ENCODE data around the gene ARHGEF19.

The ARHGEF19 gene

DNA sequence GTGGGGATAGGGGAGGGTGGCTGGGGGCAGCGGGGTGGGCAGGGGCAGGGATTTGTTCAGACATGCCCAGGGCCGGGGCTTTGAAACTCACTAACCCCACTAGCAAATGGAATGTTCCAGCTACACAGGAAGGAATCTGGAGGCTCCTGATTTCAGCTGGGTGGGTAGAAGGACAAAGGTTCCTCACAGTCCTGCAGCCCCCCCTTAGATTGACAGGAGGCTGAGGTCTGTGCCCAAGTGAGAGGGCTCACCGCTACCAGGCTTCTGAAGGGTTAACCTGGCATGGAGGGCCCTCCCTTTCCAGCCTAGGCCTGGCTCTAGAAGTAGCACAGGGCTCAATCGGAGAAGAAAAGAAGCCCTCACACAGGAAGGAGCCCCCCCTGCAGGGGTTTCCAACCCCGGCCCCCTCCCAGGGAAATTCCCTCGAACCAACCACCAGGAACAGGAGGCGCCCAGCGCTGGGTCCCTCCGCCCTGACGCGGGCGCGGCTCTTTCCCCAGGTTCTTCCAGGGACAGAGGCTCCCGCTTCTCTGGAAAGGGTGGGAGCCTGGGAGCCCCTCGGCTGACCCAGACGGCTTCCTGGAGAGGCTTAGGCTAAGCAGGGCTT, 59.9 kb downstream of the ARHGEF19 start:
- in situ Hi-C loops (cut with MboI; ENCODE audit: low sequenced_read_pairs) = no loop called here

DNA sequence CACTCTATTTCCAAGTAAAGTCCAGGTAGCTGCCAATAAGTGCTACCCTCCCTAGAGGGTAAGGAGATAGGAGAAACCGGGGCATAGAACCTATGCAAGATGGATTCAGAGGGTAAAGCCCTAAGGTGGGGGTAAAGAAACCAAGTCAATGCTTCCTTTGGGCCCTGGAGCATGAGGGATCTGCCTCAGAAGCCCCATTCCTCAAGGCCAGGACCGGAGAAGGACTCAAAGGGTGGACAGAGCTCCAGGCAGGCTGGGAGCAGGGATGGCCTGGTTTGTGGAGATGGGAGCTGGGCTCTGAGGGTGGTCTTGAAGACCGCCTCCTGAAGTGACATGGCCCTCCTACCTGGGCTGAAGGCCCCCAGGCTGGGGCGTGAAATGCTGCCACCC, 60.5 kb downstream of the ARHGEF19 start:
- in situ Hi-C loops (cut with MboI; ENCODE audit: low sequenced_read_pairs) = no loop called here

DNA sequence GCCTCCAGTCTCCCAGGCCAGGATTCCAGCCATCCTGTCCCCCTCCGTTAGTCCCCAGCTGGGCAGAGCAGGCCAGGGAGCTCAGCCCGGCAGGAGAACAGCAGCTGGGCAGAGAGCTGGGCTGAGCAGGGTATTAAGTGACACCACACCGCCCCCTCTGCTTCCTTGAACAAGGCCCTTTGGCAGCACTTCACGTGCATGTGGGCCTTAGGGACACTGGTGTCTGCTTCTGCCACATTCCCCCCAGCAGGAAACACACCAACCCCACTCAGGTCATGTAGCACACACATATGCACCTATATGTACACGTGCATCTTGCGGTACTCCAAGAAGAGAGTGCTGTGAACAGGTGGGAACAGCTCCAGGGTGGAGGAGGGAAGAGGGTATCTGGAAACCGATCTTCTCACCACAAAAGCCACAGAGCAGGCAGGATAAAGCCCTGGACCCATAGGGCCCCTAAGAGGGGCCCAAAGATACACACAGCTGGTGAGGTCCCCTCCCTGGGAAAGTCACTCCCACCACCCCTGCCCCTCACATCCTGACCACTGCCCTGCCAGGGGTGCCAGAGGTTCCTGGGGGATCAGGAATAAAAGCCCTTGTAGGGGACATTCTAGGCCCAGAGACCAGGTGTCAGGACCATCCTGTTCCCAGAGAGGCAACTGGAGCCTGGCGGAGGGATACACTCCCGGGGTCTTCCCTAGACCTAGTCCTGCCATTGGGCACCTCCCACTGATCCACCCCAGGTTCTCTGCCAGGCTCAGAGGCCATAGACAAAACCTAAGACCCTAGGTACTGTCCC, 61.1 kb downstream of the ARHGEF19 start:
- in situ Hi-C loops (cut with MboI; ENCODE audit: low sequenced_read_pairs) = no loop called here

DNA sequence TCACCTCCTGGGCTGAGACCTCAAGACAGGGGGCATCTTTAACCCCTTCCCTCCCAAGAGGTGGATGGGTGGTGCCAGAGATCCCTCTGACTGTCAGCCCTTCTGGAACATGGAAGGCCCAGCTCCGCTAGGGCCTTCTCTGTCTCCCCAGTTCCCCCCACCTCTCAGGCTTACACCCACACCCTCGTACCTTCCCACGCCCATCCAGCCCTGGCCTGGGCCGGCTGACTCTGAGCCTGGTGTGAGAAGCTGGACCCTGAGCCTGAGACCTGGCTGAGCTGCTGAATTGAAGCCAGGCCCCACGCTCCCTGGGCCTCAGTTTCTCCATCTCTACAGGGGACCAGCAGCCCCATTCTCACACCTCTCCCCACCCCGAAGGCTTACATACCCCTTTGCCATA, 61.9 kb downstream of the ARHGEF19 start:
- in situ Hi-C loops (cut with MboI; ENCODE audit: low sequenced_read_pairs) = no loop called here

DNA sequence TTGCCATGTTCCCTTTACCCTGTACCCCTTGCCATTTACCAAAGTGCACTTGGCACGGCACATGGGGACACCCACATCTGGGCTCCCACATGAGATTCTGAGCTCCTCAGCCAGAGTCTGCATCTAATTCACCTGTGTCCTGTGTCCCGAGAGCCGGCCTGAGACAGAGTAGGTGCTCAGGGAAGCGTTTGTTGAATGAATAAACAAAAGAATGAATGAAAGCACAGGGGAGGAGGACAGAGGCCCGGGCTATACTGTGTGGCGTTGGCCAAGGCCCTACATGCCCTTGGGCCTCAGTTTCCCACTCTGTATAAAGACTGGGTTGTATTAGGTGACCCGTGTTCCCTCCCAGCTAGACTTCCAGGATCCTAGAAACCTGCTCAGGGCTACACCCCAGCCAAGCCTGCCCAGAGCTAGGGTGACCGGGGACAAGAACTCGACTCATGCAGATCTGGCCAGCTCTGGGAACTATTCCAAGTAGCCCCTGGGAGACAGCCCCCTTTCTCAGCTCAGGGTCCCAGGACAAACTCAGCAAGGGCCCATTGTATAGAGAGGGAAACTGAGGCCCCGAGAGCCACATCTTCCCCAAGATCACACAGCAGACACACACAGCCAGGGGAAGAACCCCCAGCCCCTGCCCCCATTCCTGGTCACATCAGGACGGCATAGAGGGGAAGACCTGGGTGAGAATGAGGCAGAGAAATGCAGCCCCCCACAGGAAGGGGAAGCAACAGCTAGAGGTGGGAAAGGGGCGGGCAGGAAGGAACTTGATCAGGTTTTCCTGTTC, 62.6 kb downstream of the ARHGEF19 start:
- in situ Hi-C loops (cut with MboI; ENCODE audit: low sequenced_read_pairs) = no loop called here

DNA sequence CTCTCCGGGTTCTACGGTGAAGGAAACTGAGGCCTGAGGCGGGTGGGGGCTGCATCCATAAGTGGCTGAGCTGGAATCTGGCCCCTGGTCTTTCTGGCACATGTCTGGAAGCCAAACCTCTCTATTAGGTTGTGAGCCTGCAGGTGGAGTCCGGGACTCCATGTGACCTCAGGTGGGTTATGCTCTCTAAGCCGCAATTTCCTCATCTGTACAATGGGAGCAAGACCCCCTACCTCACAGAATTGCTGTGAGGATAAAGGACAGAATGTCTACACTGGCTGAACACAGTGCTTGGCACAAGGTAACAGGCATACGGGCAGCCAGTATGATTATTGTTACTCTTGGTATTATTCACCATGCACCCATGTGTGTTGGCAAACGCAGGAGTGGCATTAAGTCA, 63.3 kb downstream of the ARHGEF19 start:
- in situ Hi-C loops (cut with MboI; ENCODE audit: low sequenced_read_pairs) = no loop called here

DNA sequence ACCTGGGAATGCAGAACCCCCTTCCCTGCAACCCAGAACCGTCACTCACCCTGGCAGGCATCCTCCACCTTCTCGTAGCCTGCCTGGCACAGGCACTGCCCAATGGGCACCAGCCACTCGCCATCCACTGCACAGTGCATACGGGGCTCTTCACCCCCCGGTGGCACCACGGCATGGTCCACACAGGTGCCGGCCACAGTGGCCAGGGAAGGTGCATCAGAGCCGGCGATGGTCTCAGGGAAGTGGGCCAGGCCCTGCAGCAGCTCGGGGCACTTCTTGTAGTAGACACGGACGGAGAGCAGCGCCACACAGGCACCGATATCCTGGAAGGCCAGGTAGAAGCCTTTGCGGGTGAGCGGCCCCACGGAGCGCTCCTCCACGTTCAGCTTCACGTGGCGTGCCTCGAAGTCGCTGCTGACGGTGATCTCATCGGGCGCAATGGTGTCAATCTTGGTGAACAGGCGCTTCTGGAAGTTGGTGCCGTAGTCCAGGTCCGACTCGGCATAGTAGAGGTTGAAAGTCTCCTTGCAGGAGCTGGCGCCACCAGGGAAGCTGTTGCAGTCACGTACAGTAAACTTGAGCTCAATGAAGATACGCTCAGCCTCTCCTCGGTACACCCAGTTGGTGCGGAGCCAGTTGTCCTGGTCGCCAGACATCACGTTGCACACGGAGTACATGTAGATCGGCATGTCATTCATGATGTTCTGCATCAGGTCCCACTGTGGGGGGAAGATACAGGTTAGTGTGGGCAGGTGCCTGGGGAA, 63.9 kb downstream of the ARHGEF19 start:
- in situ Hi-C loops (cut with MboI; ENCODE audit: low sequenced_read_pairs) = no loop called here

Data from HL-60/S4 treated with retinoic acid at 250 ng/mL for 4 days and 3 days (cell line).